ENCODE data around the gene GPER1.

GRCh38 chr7:1136841-1137516 is 49.1 kb downstream of the GPER1 start:
- no peak for TF ChIP-seq GATA2 (IDR thresholded peaks at IDR 0.05; ENCODE audit: low read depth, low read length)
- TF ChIP-seq GATA3 (IDR thresholded peaks at IDR 0.05; ENCODE audit: low read depth, low read length): no peak

Data from SH-SY5Y (cell line).